ENCODE results near the gene SCUBE1.

DNA sequence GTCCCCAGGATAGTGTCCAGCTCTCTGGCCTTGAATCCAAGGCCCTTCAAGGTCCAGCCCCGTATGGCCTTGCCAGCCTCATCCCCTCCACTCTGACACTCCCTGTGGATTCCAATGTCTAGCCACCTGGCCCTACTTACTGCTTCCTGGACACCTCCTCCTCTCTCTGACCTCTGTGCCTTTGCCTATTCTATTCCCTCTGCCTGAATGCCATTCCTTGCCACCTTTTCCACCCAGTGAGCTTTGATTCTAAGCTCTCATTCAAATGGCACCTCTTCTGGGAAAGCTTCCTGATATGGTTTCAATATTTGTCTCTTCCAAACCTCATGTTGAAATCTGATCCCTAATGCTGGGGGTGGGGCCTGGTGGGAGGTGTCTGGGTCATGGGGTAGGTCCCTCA, 124.4 kb downstream of the SCUBE1 start:
- TF ChIP-seq, protein P1, sequence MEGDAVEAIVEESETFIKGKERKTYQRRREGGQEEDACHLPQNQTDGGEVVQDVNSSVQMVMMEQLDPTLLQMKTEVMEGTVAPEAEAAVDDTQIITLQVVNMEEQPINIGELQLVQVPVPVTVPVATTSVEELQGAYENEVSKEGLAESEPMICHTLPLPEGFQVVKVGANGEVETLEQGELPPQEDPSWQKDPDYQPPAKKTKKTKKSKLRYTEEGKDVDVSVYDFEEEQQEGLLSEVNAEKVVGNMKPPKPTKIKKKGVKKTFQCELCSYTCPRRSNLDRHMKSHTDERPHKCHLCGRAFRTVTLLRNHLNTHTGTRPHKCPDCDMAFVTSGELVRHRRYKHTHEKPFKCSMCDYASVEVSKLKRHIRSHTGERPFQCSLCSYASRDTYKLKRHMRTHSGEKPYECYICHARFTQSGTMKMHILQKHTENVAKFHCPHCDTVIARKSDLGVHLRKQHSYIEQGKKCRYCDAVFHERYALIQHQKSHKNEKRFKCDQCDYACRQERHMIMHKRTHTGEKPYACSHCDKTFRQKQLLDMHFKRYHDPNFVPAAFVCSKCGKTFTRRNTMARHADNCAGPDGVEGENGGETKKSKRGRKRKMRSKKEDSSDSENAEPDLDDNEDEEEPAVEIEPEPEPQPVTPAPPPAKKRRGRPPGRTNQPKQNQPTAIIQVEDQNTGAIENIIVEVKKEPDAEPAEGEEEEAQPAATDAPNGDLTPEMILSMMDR (IDR thresholded peaks at IDR 0.05; ENCODE audit: control extremely low read depth in 1 of 3, insufficient read depth in 1 of 3, low read depth in 1 of 3, low read length in 3 of 3) = no peak
- TF ChIP-seq, protein P2, sequence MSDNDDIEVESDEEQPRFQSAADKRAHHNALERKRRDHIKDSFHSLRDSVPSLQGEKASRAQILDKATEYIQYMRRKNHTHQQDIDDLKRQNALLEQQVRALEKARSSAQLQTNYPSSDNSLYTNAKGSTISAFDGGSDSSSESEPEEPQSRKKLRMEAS (IDR thresholded peaks at IDR 0.05) = no peak
- TF ChIP-seq KDM1A (IDR thresholded peaks at IDR 0.05; ENCODE audit: borderline replicate concordance, low read length) (peak; percentile 76), TAF1 (IDR thresholded peaks at IDR 0.05; ENCODE audit: low read depth, low read length) (no peak), POLR2AphosphoS5 (IDR thresholded peaks at IDR 0.05; ENCODE audit: low read depth, low read length) (no peak), JUND (IDR thresholded peaks at IDR 0.05; ENCODE audit: low read length) (no peak), SRF (IDR thresholded peaks at IDR 0.05; ENCODE audit: low read depth, low read length) (no peak), CEBPB (IDR thresholded peaks at IDR 0.05; ENCODE audit: low read depth, low read length) (no peak), POU5F1 (IDR thresholded peaks at IDR 0.05; ENCODE audit: low read depth, low read length) (no peak)
- TF ChIP-seq, protein P3, sequence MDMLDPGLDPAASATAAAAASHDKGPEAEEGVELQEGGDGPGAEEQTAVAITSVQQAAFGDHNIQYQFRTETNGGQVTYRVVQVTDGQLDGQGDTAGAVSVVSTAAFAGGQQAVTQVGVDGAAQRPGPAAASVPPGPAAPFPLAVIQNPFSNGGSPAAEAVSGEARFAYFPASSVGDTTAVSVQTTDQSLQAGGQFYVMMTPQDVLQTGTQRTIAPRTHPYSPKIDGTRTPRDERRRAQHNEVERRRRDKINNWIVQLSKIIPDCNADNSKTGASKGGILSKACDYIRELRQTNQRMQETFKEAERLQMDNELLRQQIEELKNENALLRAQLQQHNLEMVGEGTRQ (IDR thresholded peaks at IDR 0.05; ENCODE audit: low read length) = no peak
- TF ChIP-seq, protein P4, sequence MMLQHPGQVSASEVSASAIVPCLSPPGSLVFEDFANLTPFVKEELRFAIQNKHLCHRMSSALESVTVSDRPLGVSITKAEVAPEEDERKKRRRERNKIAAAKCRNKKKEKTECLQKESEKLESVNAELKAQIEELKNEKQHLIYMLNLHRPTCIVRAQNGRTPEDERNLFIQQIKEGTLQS (IDR thresholded peaks at IDR 0.05; ENCODE audit: insufficient read depth, low read depth, low read length) = no peak
